Renal cortical epithelial cell (primary cell): ENCODE measurements around the gene SURF2. TPM values are rescaled to one million over a fixed set of nuclear protein-coding genes. Genes with fewer than 3 reads are reported as not detected.

Experiments used
- DNase-seq: peaks from one replicate; pipeline ENCODE4 v3.0.0-alpha.2; 2011; ENCODE audit warnings: low read depth
- total RNA-seq: library from RNA; depleted of rRNA; stranded (reverse); fragments of >200 nt; gene quantifications from 2 replicates; pipeline ENCODE4 v1.2.3, GENCODE V29; 2014

SURF2 gene
- total RNA-seq, 1 donor from 2014 or later = 9.9 TPM

DNA sequence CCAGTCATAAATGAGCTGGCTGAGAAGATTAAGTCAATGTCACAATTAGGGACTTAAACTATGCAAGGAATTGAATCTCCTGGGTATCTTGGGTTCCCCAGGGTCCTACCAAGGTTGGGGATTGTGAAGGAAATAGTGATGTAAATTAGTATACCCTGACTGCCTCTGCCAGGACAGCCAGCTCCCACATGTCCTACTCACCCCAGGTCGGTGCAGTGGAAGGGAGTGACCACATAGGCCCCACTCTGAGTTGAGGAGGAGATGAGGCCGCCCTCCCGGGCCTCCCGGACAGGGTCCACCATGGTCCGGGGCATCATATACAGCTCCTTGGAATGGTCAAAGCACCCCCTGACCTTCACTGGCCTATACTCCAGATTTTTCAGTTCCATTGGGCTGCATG, 2.8 kb upstream of the SURF2 start:
- DNase-seq = no peak

DNA sequence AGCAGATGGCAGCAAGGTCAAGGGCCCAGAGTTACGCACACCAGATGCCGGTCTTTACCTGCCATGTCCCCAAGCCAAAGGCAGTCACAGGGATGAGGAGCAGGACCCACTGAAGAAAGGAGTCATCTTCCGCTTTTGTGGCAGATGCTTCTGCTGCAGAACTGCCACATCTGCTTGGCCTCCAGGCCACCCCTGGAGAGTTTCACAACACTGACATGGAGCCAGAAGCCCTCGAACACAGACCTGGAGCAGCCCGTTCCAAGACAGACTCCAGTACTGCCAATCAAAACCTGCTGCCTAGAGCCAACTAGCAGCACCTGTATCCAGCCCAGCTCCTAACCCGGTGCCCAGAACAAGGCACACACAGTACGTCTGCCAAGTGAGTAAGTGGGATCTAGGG, 1.6 kb upstream of the SURF2 start:
- DNase-seq = no peak

DNA sequence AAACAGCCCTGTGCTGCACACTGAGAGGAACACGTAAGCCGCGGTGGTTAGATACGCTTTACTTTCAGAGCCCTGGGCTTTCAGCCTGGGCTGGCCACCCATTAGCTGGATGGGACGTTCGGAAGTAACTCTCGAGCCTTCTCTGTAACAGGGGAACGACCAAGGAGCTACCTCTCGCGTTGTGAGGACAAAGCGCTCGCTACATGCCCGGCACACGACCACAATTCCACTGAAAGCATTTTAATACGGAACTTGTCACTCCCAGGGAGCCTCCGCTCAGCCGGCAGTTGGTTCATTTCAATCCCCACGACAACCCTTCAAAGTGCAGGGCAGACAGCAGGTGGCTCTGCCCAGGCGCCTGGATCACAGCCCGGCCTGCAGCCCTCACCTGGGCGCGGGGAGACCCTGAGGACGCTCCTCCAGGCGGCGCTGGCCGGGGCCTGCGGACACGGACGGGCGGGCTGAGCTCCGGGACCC, 431 bp upstream of the SURF2 start:
- DNase-seq = no peak

DNA sequence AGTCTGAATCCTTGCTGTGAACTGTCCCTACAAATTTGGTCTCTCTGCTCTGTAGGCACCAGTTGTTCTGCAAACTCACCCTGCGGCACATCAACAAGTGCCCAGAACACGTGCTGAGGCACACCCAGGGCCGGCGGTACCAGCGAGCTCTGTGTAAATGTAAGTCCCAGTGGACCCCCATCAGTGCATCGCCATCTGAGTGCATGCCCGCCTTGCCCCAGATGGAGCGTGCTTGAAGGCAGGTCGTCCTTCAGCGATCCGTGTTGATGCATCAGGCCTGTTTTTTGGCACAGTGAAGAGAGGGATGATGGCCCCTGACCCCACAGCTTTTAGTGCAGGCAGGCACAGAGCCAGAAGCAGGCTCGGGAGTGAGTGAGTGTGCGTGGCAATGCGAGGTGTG, 1.3 kb downstream of the SURF2 start:
- DNase-seq = no peak

DNA sequence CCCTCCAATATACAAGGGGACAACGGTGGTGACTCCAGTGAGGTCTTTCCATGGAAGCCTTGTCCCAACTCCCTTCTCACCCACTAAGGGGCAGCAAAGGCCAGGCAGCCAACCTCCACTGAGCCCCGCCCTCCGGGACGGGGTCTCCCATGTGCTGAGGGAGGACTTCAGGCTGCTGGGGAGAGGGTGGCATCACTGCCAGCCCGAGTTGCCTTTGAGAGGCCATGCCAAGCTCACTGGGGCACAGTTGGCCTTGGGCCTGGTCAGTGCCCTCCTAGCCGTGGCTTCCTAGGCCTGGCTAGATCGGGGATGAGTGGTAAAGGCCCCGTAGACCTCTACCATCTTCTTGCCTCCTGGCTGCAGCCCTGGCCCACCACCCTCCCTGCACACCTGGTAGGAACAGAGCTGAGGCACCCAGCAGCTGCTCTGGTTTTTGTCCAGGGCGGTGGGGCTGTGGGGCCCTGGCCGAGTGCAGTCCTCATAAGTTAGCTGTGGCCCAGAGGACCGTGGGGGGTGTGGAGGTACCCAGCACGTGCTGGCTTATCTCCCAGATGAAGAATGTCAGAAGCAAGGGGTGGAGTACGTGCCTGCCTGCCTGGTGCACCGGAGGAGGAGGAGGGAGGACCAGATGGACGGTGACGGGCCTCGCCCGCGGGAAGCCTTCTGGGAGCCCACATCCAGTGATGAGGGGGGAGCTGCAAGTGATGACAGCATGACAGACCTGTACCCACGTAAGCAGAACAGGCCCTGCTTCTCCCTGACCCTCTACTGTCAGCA, 3.2 kb downstream of the SURF2 start:
- DNase-seq = no peak

DNA sequence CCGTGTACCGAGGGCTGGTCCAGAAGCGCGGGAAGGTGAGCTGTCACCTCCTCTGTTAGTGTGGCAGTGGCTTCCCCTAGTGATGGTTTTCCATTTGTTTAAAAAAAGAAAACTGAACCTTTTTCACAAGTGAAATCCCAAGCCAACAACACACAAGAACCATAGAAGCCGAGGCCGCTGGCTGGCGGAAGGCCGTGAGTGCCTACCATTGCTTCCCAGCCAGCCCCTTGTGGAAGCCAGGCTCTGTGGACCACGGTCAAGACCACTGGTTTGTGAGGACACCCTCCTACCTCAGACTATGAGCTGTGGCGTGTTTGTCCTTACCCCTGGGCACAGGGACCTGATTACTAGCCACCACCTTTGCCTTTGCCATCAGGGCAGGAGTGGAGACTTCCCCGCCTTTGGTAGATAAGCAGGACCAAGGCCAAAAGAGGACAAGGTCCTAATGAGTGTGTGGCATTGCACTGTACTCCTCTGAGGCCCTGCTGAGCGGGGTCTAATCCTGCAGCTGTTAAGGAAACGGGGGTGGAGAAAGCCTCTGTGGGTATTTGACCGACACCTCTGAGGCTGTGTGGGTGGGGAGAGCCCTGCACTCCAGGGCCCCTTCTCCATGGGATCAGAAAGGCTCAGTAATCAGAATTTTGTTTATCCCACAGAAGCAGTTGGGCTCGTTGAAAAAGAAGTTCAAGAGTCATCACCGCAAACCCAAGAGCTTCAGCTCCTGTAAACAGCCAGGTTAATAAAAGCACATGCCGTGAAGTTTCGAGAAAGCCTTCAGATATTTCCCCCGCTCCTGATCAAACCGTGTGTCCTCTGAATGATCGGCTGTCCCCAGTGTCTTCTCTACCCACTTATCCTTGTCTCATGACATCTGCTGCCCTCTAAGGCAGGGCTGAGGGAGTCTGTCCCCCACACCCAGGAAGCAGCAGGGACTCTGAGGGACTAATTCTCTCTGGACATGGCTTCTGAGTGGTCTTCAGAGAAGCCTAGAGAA, 4.3 kb downstream of the SURF2 start:
- no peak for DNase-seq

DNA sequence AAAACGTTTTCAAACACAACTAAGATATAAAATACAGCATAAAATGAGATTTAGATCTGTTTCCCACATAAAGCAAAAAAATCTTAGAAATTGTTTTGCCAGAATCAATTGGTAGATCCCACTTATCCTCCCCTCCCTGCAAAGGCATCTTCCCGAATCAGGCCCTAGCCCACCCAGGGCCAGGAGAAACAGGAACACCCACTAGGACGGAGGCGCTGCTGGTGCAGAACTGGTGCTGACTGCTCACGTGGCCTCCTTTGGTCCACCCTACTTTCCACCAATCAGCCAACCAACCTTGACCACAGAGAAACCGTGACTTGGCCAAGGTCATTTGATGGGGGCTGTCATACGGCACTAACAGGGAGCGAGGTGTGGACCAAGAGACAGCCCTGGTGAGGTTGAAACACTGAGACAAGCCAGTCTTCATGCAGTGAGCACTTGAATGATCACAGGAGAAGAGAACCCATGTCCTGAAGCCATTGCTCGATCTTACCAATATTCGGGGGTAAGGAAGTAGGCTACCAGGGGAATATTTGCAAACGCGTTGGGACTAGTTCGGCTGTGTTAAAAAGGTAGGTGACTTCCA, 5.2 kb downstream of the SURF2 start:
- no peak for DNase-seq

DNA sequence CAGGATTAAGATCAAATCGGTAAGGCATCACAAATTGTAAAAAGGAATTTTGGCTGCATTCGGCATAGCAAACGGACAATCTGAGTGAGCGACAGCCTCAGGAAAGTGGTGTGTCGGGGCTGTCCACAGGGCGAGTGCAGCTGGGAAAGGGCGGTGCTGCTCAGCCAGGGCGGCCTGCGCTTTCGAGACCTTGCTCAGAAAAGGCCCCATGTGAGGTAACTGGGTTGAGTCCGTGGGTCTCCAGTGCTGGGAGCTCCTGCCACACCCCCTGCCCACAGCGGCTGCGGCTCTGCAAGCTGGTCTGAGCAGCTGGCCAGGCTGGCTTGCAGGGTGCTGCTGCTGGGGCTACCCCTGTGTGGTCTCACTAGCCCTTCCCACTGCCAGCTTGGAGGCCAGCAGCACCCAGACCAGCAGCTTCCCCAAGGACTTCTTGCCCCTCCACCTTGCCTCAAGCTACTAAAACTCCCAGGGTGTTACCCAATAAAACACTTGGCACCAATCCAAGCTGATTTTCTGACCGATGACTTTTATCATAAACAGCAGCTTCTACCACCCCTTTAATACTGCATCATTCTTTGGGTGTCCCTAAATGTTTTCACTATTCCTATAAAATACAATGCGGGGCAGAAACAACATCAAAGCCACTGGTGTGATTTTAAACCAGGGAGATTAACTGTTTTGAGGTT, 6.2 kb downstream of the SURF2 start:
- no peak for DNase-seq

DNA sequence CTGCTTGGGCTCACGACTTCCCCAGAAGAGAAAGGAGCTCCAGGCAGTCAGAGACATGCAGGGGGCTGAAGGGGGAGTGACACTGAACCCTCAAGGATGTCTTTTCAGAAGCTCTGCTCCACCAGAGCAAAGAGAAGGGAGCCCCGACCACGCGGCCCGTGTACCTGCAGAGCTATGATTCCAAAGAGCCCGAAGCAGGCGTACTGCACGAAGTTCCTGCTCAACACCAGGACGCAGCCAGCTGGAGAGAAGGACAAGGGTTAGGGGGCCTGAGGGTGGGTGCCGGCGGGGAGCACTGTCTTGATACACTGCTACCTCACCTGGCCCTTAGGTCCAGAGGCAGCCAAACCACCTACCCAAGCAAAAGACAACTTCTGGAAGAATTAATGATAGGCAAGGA, 10.1 kb downstream of the SURF2 start:
- DNase-seq = no peak

DNA sequence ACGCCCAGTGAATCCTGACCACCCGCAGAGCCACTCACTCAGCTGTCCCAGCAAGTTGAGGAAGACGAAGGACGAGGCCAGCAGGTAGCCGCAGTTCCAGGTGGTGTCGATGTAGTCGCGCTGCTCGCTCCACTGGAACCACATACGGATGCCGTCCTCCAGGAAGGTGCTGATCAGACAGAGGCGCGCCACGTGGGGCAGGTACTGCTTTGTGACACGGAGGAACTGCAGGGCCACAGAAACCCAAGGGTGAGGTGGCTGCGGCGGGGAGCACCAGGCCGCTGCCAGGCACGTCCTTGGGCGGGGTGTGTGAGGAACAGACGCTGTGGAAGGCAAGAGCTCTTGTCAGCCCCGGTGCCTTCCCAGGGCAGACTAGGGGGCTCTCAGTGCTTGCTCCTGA, 10.9 kb downstream of the SURF2 start:
- DNase-seq = no peak

DNA sequence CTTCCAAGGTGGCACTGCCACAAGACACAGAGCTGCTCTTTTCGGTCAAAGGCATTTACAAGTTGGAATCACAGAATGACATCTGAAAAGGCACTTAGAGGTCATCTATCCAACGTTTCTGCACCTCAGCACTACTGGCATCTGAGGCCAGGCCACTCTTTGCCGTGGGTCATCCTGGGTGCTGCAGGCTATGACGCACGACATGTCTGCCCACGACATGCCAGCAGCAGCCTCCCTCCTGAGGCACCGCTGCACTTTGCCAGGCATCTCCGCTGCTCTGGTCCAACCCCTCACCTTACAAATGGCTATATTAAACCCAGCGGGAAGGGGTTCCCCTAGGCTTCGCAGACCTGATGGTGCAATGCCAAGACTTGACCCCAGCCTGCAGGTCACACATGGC, 11.4 kb downstream of the SURF2 start:
- DNase-seq = no peak

DNA sequence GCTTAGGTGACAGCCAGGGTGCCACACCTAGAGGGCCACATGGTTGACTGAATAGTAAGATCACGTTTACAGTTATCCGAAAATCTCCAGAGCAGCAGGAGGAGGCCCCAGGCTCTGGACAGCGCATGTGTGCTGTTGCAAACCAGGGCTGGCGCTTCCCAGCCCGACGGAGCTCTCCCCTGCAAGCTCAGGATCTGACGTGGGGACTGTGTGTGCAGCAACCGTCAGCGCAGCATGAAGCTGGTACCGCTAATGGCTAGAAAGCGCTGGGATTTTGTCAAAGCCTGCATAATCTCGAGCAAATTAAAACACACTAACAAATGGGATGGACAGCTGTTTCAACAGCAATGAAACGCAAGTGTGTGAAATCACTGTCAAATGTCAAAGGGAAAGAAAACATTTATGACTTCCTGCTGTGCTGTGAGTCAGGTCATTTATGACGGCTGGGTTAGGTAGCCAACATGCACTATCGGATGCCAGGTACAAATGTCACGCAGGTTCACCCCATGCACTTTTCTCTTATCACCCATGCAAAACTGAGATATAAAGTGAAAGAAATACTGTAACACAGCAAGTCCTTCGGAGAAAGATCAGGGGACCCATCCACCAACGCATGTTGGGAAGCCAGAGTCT, 12.0 kb downstream of the SURF2 start:
- peak; percentile 51 for DNase-seq

DNA sequence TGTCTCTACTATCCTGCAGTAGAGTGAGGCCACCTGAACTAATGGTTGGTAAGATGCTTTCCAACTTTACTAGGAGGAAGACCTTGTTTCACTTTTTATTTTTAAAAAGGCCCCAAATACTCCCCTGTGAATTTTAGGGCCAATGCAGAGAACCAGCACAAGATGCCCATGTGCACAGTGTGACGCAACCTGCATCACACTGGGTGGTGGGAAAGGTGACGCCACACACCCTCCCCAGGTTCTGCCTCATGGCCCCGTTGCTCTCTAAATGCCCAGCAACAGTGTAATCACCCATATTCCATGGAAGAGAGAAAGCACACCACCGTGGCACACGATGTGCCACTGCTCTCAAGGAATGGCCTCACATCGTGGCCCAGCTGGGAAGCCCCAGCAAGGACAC, 13.1 kb downstream of the SURF2 start:
- no peak for DNase-seq

DNA sequence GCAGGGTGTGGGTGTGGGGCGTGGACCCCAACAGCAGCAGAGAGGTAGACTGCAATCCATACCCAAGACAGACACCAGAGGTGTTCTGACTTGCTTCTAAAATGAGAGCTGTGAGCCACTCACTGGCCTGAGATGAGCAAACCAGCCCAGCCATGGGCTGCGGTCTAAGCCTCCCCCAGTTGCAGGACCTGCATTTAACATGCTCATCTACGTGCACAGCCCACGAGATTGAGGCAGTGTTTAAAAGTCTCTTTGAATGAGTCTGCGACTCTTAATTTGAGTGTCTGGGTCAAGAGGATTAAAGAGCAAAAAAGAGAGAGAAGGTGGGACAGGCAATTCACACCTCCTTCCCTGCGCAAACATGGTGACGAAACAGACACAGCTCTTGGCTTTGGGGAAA, 13.6 kb downstream of the SURF2 start:
- DNase-seq = no peak

DNA sequence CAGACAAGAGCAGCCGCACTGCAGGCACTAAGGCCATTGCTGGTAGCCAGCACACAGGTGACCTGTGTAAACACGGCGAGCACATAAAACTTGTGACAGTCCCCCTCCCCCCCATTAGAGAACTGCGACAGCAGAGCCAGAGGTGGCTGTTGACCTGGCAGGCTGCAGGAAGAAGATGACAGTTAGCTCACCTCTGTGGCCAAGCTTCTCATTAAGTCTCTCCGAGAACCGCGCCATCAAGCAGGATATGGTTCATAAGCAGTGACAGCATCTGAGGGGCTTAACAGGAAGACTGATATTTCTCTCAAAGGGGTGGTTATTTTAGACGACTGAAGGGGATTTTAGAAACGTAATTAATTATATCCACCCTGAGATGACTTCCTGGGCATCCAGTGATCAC, 14.3 kb downstream of the SURF2 start:
- DNase-seq = no peak

DNA sequence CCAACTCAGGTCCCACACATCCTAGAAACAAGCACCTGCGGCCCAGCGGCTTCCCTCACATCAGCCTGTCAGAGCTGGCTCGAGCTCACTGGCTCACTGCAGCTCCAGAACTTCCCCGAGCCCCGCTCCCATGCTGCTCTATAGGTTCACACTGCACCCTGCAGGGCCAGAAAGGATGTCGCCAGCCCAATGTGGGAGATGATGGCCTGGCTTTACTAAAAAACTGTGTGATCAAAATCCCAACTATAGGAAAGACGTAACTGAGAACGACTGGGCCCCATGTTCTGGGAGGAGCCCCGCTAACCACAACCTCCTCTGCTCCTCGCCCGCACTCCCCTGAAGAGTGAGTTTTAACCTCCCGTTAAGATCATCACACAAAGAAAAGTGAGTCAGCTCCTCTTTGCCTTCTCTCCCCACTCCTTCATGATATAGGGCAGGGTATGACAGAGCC, 14.9 kb downstream of the SURF2 start:
- DNase-seq = no peak

DNA sequence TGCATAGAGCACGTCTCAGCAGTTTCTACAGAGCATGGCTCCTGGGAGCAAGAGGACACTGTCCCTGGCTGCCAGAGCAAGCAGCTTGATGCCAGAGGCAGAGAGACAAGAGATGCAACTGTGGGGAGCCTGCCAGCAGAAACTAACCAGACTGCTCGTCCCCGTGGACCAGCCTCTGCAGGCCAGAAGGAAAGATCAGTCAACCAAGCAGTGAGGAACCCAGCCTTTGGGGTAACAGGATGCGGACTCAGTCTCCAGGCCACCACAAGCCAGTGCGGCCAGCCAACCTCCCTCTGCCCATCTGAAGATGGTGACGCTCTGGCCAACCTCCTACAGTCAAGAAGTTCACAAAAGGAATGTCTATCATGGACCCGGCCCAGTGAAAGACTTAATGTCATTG, 15.8 kb downstream of the SURF2 start:
- DNase-seq = no peak

DNA sequence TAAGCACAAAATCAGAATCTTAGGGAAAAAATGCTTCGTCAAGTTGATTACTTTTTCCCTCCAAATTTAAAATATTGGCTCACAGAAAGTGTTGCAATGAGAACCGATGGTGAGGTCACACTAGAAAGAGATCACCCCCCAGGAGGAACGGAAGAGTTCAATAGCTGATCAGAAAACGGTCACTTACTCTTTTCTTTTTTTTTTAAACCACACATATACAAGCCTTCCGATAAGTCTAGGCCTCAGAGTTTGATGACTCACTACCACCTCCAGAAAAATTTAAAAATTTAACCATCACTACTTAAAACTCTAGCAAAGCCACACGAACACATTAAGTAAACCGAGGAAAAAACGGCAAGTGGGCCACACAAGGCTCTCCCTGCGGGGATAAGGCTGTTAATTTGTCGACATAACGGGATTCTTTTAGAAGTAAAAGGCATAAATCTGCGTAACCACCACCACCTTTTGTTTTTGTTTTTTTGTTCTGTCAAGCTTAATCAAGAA, 18.3 kb downstream of the SURF2 start:
- DNase-seq = peak; percentile 77

DNA sequence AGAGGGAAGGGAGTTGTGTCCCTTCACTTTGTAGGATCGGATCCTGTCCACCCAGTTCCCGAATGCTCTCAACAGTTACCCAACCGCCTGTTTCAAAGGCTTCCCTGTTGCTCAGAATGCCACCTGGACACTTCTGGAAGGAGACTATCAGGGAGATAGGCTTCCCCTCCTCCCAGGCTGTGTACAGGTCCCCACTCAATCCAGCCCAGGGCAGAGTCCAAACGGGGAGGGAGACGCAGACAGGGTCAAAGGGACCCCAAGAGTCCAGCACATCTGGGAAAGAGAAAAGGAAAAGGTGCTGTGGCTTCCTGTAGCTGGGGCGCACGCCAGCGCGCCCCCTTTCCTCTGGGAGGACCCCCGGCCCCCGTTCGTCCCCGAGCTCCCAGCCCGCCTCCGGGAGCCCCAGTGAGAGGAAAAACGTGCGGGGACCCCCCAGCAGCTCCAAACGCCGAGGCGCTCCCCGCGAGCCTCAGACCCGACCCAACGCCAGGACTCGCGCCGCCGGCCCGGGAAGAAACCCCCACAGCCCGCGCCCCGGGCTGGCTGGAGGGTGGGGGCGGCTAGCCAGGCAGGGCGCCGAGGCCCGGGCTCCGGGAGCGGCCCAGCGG, 18.9 kb downstream of the SURF2 start:
- peak; percentile 39 for DNase-seq
